Fibroblast of upper back skin (primary cell): ENCODE data around the gene DTNB.
"Not testable (repeated sequence)": the region's sequence is repeated elsewhere in the genome, so short reads cannot be mapped to it uniquely, and the experiment has no call there.

Experiments
- DNase-seq: peaks from one replicate; pipeline ENCODE4 v3.0.0-alpha.2; 2013

The DTNB gene

DNA sequence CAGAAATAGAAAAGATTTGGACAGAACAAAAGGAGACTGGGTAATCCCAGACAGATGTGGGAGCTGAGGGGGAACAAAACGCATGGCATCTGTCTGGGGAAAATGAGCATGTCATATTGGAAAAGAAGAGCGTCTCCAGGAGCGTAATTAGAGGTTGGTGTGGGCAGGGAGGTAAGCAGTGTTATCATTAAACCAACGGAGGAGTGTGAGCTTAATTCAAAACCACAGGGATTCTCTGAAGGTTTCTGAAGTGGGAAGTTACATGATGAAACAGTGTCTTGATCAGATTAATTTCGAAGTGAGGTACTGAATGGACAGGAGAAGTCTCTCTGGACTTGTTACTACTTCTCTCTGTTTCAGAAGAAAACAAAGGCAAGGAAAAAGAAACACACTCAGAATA lies 53.3 kb downstream of the DTNB start:
- no peak for DNase-seq

DNA sequence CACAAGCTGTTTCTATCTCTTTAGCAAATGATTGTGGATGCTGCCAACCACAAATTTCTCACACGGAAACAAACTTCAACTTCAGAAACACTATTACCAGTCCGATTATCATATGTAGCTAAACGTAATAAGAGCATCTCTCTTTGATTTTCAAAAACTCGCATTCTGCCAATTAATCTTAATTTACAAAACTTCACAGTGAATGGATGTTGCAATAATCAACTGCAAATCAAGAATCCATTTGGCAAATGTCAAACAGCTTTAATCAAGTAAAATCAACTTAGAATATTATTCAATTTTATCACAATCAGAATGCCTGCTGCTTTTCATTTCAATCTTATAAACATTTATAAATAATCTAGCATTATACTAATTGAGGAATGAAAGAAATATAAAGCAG lies 54.2 kb downstream of the DTNB start:
- no peak for DNase-seq

DNA sequence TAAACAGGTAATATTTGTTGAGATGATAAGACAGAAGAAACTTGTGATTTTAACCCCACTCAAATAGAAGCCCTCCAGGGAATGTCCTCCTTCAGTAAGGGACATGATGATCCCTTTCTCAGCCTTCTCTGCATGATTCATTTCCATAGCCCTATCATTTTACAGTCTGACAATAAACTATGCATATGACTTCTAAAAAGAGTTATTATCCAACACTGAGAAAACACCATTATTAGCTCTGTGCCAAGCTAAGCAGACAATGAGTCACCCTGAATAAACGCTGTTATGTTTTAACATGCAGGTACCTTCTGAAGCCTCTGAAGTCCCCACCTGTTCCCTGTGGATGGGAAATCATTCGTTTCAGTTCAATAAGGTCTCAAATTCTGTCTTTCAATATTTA lies 54.7 kb downstream of the DTNB start:
- peak; percentile 60 for DNase-seq

DNA sequence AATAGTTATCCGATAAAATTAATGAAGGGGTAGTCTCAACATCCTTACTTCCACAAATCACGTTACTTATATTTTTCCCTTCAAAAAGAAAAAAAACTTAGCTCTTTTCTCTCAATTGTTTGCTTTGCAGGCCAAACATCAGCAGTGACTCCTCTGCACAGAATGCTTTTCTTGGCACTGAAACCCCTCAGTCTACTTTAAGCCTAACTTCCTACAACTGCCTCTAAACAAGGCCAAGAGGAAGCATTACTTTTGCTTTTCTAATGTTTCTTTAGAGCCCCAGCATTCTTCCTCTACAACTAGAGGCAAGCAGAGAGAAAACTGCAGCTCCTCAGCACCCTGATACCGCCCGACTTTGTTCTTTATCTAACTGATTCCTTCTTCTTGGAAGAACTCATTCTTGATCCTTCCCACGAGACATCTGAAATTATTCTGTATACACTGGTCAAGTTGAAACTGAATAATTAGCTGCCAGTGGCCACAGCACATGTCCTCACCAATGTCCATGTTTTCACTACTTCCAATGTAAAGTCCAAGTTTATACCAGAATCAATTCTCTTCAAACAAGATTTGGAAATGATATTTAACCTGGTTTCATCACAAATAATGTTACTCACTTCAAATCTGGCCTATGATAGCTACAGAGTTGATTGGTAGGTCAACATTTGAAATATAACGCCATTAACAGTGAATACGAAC lies 55.3 kb downstream of the DTNB start:
- DNase-seq, result peak; percentile 71

DNA sequence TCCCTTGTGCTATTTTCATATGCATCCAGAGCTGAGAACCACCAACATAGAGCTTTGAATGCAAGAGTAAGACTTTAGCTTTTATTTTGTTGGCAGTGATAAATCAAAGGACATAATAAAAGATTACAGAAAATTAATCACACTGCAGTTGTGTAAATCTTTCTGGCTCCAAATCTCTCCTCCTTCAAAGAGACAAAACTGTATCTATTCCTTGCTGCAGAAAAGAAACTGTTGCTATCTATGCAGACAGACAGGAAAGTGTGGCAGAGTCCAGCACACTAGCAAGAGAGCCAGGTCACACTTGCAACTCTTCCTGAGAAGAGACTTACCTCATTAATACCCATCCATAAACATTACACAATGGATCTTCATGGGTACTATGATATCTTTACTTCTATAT lies 57.5 kb downstream of the DTNB start:
- no peak for DNase-seq

DNA sequence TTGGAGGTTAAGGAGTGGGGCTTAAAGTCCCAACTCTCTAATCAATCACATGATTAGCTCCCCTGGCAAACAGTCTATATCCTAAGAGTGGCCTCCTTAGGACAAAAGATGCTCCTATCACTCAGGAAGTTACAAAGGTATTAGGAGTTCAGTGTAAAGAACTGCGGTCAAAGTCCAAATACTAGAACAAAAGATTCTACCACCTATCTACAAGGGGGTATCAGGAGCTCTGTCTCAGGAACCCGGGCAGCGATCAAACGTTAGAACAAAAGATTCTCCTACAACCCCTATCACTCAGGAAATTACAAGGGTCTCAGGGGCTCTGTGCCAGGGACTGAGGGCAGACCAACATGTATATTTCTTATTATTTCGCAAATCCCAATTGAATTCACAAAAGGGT lies 58.0 kb downstream of the DTNB start:
- no peak for DNase-seq

DNA sequence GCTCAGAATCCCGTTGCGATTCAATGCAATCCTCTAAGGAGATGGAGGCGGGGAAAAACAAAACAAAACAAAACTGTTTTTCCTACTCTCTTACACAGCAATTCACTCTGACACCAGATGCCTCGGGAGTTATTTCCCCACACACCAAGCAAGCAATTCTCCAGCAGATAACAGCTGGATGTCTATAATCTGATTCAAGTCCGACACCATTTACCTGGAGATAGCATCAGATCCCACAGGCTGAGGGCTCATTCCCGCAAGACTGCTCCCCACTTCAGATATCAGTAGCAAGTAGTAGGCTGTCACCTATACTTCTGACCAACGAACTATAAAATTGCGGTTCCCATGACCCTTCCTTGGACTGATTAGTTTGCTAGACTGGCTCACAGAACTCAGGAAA lies 58.7 kb downstream of the DTNB start:
- DNase-seq, result no peak

DNA sequence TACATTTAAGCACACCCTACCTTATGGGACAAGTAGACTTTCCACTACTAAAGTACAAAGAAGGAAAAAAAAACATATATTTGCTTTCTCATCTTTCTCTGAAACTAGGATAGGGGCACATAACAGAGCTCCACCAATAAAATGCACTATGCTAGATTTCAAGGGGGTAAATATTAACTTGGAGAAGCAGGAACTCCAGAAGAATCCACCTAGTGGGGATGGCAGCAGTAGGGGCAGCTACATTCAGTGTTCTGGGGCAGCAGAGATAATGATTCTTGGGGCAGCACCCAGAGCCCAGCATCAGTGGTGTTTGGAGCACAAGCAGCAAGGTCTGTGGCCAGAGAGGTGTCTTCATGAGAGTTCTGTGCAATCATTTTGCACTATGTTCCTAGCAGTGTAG lies 64.7 kb downstream of the DTNB start:
- DNase-seq, result no peak

DNA sequence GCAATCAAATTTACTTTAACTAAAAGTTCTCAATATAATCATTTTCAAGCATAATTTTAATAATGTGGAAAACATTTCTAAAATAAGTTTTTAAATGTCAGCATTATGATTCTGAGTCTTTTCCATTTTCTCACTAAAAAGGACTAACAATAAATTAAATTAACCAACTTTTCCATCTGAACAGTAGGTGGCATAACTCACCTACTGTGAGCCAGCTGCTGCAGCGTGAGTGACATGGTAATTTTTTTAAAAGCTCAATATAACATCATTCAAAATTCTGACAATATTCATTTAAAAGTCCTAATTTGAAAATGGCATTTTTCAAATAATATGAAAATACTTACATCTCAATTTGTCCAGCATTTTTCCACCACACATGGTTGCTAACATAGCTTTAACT lies 66.5 kb downstream of the DTNB start:
- DNase-seq, result peak; percentile 25

DNA sequence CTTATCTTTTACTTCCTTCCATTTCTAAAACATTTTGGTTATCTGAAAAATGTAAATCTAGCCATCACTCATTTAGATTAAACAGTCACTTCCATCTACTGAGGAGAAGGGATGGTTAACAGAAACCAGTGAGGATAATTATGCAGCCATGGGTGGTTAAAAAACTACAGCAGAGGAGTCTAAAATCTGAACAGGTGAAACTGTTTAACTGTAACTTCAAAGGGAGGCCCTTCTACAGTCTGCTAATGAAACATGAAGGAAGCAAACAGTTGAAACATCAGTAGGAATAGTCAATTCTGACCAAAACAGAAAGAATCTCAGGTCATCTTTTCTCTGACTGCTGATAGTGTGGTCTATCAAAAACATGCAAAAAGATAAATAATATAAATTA lies 71.0 kb downstream of the DTNB start:
- DNase-seq, result no peak

DNA sequence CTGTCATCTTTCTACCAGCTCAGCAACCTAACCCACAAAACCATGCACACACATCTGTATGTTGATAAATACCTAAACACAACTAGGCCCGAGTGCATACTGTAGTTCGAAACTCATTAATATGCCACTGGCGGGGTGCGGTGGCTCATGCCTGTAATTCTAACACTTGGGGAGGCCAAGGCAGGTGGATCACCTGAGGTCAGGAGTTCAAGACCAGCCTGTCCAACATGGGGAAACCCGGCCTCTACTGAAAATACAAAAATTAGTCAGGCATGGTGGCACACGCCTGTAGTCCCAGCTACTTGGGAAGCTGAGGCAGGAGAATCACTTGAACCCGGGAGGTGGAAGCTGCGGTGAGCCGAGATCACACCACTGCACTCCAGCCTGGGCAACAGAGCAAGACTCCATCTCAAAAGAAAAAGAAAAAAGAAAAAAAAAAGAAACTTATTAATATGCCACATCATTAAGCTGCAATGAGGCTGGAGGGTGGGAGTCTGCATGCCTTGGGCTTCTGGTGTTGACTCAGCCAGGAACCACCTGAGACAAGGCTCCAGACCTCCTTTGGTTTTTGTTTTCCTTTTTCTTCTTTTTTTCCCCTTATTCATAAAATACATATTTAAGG lies 71.6 kb downstream of the DTNB start:
- DNase-seq, result not testable (repeated sequence)

DNA sequence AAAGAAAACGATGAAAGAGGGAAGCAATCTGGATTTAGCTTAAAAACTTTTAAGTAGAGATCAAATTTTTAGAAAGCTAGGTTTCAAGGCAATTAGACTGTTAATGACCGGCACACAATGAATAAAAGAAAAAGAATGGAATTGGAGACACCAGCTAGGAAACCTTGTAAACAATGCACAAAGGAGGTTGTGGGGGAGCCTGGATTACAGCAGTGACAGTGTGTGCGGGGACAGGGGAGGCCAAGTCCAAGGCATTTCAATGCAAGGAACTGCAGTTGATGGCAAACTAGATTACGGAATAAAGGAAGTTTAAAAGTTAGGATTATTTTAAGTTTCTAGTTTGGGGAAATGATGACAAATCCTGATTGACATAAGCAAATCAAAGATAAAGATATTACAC lies 74.5 kb downstream of the DTNB start:
- no peak for DNase-seq

DNA sequence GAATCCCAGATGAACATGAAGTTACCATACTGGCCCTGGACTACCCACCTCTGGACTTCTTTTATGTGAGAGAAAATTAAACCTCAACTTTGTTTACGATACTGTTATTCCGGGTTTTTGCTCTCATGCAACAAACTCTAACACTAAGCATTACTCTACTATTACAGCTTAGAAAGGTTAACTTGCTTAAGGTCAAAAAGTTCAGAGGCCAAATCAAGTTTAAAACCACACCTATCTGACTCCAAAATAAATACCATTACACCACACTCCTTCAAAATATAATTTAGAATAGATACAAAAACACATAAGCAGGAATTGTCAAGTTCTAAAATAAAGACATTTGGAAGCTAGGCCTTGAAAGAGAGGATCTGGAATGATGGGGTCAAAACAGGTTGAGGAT lies 75.0 kb downstream of the DTNB start:
- DNase-seq, result no peak

DNA sequence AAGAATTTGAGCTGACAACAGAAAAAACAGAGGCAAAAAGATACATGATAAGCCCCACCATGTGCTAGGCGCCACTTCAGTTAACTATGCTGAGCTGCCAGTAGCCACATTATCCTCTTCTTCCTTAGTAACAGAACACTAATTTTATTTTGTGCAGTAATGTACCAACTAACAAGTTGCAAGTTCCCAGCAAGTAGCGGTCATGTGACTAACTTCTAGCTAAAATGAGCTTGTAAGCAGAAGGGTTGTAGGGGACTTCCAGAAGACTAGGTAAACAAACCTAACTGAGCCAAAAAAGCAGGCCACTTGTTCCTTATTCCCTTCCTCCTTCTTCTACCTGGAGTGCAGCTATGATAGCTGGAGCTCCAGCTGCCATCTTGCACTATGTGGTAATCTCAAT lies 75.5 kb downstream of the DTNB start:
- DNase-seq, result no peak

DNA sequence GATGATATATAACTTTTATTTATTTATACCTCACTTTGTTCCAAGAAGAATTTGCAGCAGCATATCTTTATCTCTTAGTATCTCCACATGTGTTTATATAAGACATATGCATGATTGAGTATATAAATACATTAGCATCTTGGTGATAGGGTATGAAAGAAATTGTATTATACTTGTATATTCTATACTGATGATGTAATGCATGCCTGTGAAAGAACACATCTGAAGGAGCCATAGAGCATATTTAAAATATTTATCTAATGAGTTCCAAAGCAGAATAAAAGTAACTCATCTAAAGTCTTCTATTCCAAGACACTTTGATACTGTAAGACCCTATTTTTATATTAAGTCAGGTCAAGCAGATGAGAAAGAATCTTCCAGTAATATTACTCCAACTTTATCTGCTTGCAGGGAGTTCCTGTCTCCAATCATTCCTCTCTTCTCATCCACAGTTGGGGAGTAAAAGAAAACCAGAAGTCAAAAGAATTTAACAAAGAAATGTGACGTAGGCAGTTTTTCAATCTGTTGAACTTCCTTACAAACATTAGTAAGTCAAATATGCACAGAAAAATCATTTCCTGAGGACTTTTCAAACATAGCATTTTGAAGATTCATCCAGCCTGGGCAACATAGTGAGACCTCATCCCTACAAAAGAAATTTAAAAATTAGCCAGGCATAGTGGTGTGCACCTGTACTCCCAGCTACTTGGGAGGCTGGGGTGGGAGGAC lies 76.7 kb downstream of the DTNB start:
- peak; percentile 8 for DNase-seq

DNA sequence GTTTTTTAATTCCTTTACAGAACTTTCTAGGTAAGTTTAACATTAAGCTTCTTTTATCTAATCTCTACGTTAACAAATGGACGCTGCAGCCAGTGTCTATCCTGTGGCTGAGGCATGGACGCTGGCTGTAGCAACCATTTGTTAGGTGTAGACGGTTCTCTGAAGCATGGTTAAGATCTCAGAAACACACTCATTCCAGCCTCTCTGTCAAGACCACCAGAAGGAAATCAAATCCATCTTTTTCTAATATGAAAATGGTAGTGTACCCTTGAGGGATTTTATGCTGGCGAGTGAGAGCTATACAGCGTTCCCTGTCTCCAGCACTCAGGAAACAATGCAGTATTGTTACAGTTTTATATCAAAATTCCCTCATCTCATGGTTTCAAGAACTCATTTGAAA lies 78.0 kb downstream of the DTNB start:
- DNase-seq, result no peak

DNA sequence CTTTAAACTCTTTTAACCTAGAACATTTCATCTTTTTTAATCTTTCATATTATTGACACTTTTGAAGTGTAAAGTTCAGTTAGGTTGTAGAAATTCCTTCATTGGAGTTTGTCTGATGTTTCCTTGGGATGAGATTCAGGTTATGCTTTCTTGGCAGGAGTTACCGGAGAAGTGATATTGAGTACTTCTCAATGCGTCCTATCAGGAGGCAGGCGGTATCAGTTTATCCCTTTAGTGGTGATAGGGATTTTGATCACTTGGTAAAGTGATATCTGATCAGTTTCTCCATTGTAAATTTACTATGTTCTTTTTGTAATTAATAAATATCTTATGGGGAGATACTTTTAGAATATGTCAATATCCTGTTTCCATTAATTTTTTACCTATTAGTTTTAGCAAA lies 78.4 kb downstream of the DTNB start:
- no peak for DNase-seq

DNA sequence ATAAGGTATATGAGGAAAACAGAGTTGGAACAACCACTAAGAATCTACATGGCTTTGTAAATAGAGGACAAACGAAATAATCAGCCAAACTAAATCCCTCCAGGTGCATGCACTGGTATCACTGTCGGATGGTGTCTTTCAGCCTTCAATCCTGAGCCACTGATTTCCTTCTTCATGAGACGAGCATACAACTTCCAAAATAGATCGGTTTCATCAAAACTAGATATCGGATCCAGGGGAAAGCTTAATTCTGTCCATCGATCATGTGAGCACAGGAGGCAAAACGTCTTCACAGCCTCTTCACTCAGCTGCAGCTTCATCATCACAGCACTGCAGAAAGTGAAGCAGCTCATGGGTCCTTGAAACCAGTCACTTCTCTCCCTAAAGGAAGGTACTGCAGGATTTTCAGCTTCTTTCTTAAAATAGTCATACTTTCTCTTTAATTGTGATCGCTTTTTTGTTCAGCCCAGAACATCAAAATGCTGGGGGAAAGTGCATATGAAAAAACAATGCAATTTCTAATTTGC lies 80.5 kb downstream of the DTNB start:
- DNase-seq, result no peak

DNA sequence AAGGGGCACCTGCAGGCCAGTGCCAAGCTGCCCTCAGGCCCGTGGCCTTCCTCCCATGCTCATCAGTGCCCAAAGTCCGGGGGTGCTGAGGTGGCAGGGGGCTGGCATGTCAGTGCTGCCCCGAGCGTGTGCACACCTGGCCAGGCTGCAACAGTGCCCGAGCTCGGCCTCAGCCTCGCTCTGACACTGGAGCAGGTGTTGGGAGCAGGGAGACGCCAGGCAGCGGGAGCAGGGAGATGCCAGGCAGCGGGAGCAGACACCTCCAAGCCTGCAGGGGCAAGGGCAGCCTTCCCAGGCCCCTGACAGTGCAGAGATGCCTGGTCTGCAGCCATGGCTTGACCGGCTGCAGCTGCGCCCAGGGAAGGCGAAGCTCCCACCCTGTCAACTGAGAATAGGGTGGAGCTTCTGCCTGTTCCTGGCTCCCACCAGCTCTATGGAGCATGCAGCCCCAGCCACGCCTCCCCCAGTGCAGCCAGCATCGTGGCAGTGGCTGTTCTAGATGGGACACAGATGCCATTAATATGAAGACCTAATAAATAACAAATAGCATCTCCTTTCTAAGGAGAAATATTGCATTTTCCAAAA lies 82.4 kb downstream of the DTNB start:
- DNase-seq, result no peak

DNA sequence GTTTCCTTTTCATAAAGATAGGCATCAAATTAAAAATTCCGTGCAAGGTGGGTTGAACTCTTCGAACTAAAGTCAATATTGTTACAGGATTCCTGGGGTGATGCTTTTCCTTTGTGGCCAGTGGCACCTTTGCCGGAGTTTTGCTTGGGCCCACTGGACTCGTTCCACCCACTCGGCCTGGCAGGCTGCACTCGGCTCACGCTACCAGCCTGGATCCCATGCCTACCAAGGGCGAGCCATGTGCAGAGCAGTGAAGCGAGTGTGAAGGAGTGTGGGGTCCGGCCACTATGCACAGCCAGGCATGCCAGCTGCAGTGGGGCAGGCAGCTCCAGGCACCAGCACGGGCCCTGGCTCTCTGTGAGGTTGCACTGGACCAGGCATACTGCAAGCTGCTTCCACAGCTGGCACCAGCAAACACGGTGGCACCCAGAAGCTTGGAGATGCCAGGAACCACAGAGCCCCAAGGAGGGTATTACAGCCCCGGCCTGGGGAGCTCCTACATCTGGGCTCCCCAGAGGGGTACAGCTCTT lies 83.6 kb downstream of the DTNB start:
- DNase-seq, result no peak

DNA sequence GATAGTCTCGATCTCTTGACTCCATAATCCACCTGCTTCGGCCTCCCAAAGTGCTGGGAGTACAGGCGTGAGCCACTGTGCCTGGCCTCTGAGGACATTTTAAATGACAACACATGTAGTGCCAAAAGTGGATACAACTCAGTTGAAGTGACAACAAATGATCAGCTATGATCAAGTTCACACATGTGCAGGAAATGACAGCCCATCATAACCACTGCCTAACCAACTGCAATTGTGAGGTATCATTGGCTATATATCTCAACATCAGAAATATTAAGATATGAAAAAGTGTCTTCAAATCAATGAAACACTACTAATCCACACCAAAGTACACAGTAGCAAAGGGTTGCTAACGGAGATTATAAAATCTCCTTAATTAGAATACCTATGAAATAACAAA lies 84.8 kb downstream of the DTNB start:
- DNase-seq, result no peak

DNA sequence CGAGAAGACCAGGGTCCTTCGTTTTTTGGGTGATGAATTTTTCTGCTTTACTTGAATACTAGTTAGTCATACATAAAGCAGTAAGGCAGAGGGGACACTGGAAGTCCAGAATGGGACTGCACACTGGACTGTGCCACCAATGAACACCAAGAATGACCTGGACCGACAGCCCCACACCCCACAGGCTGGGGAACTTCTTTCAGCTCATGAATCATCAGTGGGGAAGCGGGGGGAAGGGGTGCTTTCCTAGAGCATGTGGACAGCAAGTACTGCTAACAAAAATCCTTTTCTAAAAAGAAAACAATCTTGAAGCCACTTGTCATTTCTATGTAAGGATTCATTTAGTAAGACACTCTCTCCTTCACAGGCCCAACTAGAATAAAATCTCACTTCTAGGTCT lies 86.0 kb downstream of the DTNB start:
- DNase-seq, result peak; percentile 49

DNA sequence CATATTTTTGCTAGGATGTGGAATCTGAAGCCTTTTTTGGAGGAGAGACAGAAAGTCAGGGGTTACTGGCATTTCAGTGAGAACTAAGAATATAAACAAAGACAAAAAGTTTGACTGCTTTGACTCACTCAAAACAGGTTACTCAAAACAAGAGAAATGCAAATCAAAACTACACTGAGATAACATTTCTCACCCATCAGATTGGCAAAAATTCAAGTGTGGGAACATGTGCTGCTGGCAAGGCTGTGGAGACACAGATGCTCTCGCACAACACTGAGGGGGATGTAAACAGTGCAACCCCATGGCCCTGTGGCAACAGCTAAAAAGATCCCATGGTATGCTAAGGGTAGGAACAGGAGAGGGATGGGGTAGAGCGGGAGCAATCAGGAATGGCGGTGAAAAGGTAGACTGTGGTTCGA lies 86.6 kb downstream of the DTNB start:
- DNase-seq, result no peak

DNA sequence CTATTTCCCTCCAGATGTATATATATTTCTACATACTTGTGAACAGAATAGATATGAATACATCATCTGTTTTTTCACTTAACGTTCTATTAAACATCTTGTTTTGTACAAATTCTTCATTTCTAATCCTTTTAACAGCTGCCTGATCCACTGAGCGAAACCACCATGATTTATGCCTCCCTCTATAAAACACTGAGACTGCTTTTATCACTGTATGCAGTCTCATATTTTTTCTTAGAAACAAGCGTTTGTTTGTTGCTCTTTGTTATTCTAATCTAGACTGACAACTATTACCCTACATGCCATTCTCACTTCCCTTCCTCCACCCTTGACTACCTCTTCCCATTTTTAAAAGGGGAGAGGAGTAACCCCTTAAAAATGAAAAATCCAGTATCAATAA lies 88.2 kb downstream of the DTNB start:
- DNase-seq, result no peak
